Measurements from ENCODE around the gene OSBP2. TPM values are rescaled to one million over a fixed set of nuclear protein-coding genes. Genes with fewer than 3 reads are reported as not detected.
A peak's percentile ranks its signal among the peaks of the same experiment; 100 is the strongest.

OSBP2 gene
- total and polyA plus RNA-seq, 2 of the 13 experiments (the other 11 are each of a cell fraction or from before 2014, with no cell fraction given) = 5.0 to 7.7 TPM

DNA sequence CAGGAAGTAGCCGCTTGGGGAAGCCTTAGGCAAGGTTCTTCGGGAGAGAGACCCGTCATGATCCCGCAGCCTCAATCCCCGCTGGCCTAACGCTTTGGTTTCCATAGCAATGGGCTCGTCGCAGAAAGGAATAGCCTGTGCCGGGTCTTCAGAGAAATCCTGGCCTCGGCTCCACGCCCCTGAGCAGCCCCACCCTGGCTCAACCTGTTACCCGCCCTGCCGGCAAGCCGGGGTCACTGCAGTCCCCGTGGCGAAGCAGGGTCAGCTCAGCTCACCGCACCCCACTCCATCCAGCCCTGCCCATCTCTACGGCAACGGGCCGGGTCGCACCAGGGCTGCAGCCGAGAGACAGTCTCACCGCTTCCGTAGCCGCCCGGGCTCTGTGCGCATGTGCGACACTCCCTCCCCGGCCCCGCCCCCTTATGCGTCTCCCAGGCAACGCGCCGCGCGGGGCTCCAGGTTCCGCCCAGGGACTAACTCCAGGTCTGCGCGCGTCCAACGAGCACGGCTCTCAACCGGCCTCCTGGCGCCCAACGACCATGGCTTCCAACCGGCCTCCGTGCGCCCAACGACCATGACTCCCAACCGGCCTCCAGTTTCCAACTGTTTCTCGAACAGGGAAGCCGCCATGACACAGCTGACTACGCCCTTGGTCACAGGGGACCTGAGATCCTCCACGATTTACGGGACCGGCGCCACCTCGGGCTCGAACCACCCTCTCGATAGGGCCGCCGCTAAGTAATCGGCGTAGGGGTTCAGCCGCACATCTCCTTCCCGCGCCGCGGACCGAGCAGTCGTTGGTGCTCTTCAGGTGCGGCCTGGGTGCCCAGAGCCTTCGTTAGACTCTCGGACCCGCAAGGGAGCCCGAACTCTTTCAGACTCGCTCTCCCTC lies 26.9 kb upstream of the OSBP2 start, which contains the start of gene DUSP18 (continued):
- TF ChIP-seq, protein P1, sequence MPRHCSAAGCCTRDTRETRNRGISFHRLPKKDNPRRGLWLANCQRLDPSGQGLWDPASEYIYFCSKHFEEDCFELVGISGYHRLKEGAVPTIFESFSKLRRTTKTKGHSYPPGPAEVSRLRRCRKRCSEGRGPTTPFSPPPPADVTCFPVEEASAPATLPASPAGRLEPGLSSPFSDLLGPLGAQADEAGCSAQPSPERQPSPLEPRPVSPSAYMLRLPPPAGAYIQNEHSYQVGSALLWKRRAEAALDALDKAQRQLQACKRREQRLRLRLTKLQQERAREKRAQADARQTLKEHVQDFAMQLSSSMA (CRISPR knock-in tag; IDR thresholded peaks at IDR 0.05) = peak; percentile 25; the same call in 1 of the 2 replicates
- TF ChIP-seq NFKB2 (CRISPR knock-in tag; IDR thresholded peaks at IDR 0.05; ENCODE audit: borderline replicate concordance) = peak; percentile 38; the same call in 1 of the 2 replicates
- TF ChIP-seq, protein P2, sequence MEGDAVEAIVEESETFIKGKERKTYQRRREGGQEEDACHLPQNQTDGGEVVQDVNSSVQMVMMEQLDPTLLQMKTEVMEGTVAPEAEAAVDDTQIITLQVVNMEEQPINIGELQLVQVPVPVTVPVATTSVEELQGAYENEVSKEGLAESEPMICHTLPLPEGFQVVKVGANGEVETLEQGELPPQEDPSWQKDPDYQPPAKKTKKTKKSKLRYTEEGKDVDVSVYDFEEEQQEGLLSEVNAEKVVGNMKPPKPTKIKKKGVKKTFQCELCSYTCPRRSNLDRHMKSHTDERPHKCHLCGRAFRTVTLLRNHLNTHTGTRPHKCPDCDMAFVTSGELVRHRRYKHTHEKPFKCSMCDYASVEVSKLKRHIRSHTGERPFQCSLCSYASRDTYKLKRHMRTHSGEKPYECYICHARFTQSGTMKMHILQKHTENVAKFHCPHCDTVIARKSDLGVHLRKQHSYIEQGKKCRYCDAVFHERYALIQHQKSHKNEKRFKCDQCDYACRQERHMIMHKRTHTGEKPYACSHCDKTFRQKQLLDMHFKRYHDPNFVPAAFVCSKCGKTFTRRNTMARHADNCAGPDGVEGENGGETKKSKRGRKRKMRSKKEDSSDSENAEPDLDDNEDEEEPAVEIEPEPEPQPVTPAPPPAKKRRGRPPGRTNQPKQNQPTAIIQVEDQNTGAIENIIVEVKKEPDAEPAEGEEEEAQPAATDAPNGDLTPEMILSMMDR (CRISPR knock-in tag; IDR thresholded peaks at IDR 0.05) = peak; percentile 52
- 0 out of 2 replicates have a peak, but pooled peaks have one; percentile 53 for TF ChIP-seq ZNF879 (CRISPR knock-in tag; IDR thresholded peaks at IDR 0.05)
- TF ChIP-seq NFYC (CRISPR knock-in tag; IDR thresholded peaks at IDR 0.05) = no peak
- TF ChIP-seq KDM3A (CRISPR knock-in tag; IDR thresholded peaks at IDR 0.05; ENCODE audit: low read depth) = no peak
- TF ChIP-seq TCF7L2 (IDR thresholded peaks at IDR 0.05; ENCODE audit: low read depth, low read length) = no peak
- no peak for TF ChIP-seq ZNF782 (CRISPR knock-in tag; IDR thresholded peaks at IDR 0.05; ENCODE audit: borderline replicate concordance)

DNA sequence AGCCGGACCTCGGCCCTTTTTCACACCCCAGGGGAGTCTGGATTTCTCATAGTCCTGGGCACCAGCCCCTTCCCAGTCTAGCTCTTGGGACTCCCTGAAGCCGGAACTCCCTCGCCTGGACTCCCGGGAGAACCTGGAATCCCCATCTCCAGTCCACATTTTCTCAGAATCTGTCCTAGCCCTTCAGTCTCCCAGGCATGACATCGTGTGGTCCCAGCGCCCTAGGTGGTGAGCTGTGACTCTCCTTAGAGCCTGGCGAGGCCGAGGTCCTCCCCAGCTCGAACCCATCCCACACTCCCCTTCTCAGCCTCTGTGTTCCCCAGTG lies 26.3 kb upstream of the OSBP2 start:
- no peak for DNase-seq (ENCODE audit: low spot score)
- no TSS peak for BruUV-seq (replicated peaks)
- H3K9me3 ChIP-seq (ENCODE audit: low read length) = no peaks in the 10 kb centered on the region
- peak overlapping the region; percentile 99 for H3K4me2 ChIP-seq (ENCODE audit: low read depth, low read length)
- peak overlapping the region; percentile 55 to 79 (median 58) for H3K4me3 ChIP-seq (replicated peaks in 1 of 3; ENCODE audit: insufficient read depth in 1 of 3, low read depth in 2 of 3, low read length in 3 of 3)
- CTCF ChIA-PET (ENCODE audit: low intra/inter-chr PET ratio, low total read pairs) = no interaction called here
- H3K9ac ChIP-seq (ENCODE audit: insufficient read depth, low read depth, low read length) = peak overlapping the region; percentile 44; the same call in 1 of the 2 replicates
- no peaks in the 10 kb centered on the region for H4K20me1 ChIP-seq (ENCODE audit: insufficient read depth, low read length)
- ATAC-seq = peak; percentile 16
- H2AFZ ChIP-seq (ENCODE audit: low read length) = no peak overlapping the region
- H3K27ac ChIP-seq (ENCODE audit: extremely low read length, insufficient read depth, low read length) = no peak overlapping the region
- no peak for FAIRE-seq
- H3K36me3 ChIP-seq (replicated peaks in 1 of 2; ENCODE audit: control insufficient read depth in 1 of 2, insufficient read depth in 2 of 2, low read length in 2 of 2) = no peaks in the 10 kb centered on the region
- WGBS (ENCODE audit: low lambda C conversion rate) = 0% methylated on average over 7 of the region's 10 CpGs
- H3K79me2 ChIP-seq (ENCODE audit: insufficient read depth, low read length) = no peaks in the 10 kb centered on the region
- POLR2A ChIA-PET = no interaction called here
- H3K4me1 ChIP-seq (ENCODE audit: insufficient read depth, low read length) = peaks cover 18% of the 10 kb centered on the region
- peaks cover 3 to 14% of the 10 kb centered on the region in 2 experiments; a peak in 3 of 5 replicates for H3K27me3 ChIP-seq (ENCODE audit: control insufficient read depth in 1 of 2, insufficient read depth in 2 of 2, low read length in 2 of 2)
- in situ Hi-C loops (cut with HindIII; ENCODE audit: extremely low pct_ligation_motif_present, low pct_unique_long_range_greater_than_20kb) (no loop called here), intact Hi-C loops (cut with micrococcal nuclease; ENCODE audit: unreplicated experiment) (no loop called here)
- 0 out of 2 replicates have a peak, but pooled peaks have one; percentile 37 for TF ChIP-seq ZNF746 (CRISPR knock-in tag; IDR thresholded peaks at IDR 0.05)
- no peak for TF ChIP-seq POLR2AphosphoS5 (IDR thresholded peaks at IDR 0.05; ENCODE audit: low read depth, low read length)
- TF ChIP-seq ZMYM3 (CRISPR knock-in tag; IDR thresholded peaks at IDR 0.05) = no peak
- TF ChIP-seq, protein P3, sequence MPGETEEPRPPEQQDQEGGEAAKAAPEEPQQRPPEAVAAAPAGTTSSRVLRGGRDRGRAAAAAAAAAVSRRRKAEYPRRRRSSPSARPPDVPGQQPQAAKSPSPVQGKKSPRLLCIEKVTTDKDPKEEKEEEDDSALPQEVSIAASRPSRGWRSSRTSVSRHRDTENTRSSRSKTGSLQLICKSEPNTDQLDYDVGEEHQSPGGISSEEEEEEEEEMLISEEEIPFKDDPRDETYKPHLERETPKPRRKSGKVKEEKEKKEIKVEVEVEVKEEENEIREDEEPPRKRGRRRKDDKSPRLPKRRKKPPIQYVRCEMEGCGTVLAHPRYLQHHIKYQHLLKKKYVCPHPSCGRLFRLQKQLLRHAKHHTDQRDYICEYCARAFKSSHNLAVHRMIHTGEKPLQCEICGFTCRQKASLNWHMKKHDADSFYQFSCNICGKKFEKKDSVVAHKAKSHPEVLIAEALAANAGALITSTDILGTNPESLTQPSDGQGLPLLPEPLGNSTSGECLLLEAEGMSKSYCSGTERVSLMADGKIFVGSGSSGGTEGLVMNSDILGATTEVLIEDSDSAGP (CRISPR knock-in tag; IDR thresholded peaks at IDR 0.05; ENCODE audit: borderline replicate concordance) = 0 out of 2 replicates have a peak, but pooled peaks have one; percentile 2
- 0 out of 2 replicates have a peak, but pooled peaks have one; percentile 15 for TF ChIP-seq ARNT2 (CRISPR knock-in tag; IDR thresholded peaks at IDR 0.05; ENCODE audit: low read depth)
- TF ChIP-seq, protein P4, sequence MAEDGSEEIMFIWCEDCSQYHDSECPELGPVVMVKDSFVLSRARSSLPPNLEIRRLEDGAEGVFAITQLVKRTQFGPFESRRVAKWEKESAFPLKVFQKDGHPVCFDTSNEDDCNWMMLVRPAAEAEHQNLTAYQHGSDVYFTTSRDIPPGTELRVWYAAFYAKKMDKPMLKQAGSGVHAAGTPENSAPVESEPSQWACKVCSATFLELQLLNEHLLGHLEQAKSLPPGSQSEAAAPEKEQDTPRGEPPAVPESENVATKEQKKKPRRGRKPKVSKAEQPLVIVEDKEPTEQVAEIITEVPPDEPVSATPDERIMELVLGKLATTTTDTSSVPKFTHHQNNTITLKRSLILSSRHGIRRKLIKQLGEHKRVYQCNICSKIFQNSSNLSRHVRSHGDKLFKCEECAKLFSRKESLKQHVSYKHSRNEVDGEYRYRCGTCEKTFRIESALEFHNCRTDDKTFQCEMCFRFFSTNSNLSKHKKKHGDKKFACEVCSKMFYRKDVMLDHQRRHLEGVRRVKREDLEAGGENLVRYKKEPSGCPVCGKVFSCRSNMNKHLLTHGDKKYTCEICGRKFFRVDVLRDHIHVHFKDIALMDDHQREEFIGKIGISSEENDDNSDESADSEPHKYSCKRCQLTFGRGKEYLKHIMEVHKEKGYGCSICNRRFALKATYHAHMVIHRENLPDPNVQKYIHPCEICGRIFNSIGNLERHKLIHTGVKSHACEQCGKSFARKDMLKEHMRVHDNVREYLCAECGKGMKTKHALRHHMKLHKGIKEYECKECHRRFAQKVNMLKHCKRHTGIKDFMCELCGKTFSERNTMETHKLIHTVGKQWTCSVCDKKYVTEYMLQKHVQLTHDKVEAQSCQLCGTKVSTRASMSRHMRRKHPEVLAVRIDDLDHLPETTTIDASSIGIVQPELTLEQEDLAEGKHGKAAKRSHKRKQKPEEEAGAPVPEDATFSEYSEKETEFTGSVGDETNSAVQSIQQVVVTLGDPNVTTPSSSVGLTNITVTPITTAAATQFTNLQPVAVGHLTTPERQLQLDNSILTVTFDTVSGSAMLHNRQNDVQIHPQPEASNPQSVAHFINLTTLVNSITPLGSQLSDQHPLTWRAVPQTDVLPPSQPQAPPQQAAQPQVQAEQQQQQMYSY (CRISPR knock-in tag; IDR thresholded peaks at IDR 0.05) = peak; percentile 23; the same call in 1 of the 2 replicates
